HG02588 (cell line): Measurements from ENCODE around the gene FUT3.
"Not testable (repeated sequence)": the region's sequence is repeated elsewhere in the genome, so short reads cannot be mapped to it uniquely, and the experiment has no call there.

Source experiments
- ATAC-seq: cut with Tn5 transposase; IDR thresholded peaks from one replicate; pipeline ENCODE4 v1.9.1; 2021; ENCODE audit warnings: mild to moderate bottlenecking, moderate library complexity; ENCODE audit not compliant: unreplicated experiment

FUT3 gene

GRCh38 chr19:5851302-5851701 is at the start of gene FUT3:
Gene FUT3, minus strand, starts transcription at chr19:5851449.
- ATAC-seq = no peak

- ATAC-seq = no peak
Observed at GRCh38 chr19:5900976-5901375, 49.7 kb upstream of the FUT3 start.

- no peak for ATAC-seq
Observed at GRCh38 chr19:5899728-5900526, 48.7 kb upstream of the FUT3 start.

GRCh38 chr19:5897189-5897969 is 46.1 kb upstream of the FUT3 start:
- ATAC-seq = no peak

- no peak for ATAC-seq
Observed at GRCh38 chr19:5896365-5897076, 45.3 kb upstream of the FUT3 start.

GRCh38 chr19:5895890-5896289 is 44.6 kb upstream of the FUT3 start:
- ATAC-seq = no peak

- no peak for ATAC-seq
Observed at GRCh38 chr19:5895409-5895808, 44.2 kb upstream of the FUT3 start.

- ATAC-seq = no peak
Observed at GRCh38 chr19:5894704-5895349, 43.6 kb upstream of the FUT3 start.

- no peak for ATAC-seq
Observed at GRCh38 chr19:5893907-5894703, 42.9 kb upstream of the FUT3 start.

GRCh38 chr19:5893296-5893903 is 42.2 kb upstream of the FUT3 start:
- no peak for ATAC-seq

GRCh38 chr19:5892772-5893275 is 41.6 kb upstream of the FUT3 start:
- no peak for ATAC-seq

GRCh38 chr19:5891938-5892771 is 40.9 kb upstream of the FUT3 start:
- ATAC-seq = no peak

GRCh38 chr19:5891572-5891937 is 40.3 kb upstream of the FUT3 start:
- no peak for ATAC-seq

- no peak for ATAC-seq
Observed at GRCh38 chr19:5890099-5890498, 38.9 kb upstream of the FUT3 start.

- ATAC-seq = no peak
Observed at GRCh38 chr19:5889288-5889971, 38.2 kb upstream of the FUT3 start.

- ATAC-seq = not testable (repeated sequence)
Observed at GRCh38 chr19:5884065-5884811, 33.0 kb upstream of the FUT3 start.

- not testable (repeated sequence) for ATAC-seq
Observed at GRCh38 chr19:5883157-5883873, 32.1 kb upstream of the FUT3 start.
